ENCODE measurements around the gene ANKLE1. TPM values are rescaled to one million over a fixed set of nuclear protein-coding genes. Genes with fewer than 3 reads are reported as not detected.

The ANKLE1 gene
- 0.16 and 0.17 TPM in 2 replicates for total RNA-seq

GRCh38 chr19:17281391-17282304 is at the start of gene ANKLE1:
Gene ANKLE1 (plus strand): TSS chr19:17281901. CDS start chr19:17281921, 20 bp downstream.

GRCh38 chr19:17245535-17245984 is 36.1 kb upstream of the ANKLE1 start, which contains the start of gene NR2F6:
Gene NR2F6 (minus strand): TSS chr19:17245919. CDS start chr19:17245220, 699 bp downstream.

GRCh38 chr19:17264641-17264979 is 17.1 kb upstream of the ANKLE1 start, which contains the start of gene USHBP1:
Gene USHBP1 (minus strand): TSS chr19:17264745. CDS start chr19:17264299, 446 bp downstream.

GRCh38 chr19:17266975-17267788 is 14.5 kb upstream of the ANKLE1 start, which contains the start of gene BABAM1:
Gene BABAM1 (plus strand): TSS chr19:17267443. CDS start chr19:17268807, 1,364 bp downstream.

GRCh38 chr19:17303167-17303939 is 21.7 kb downstream of the ANKLE1 start, which contains the start of gene ABHD8:
Gene ABHD8 (minus strand): TSS chr19:17303425. CDS start chr19:17301616, 1,809 bp downstream.

GRCh38 chr19:17305517-17306284 is 24.0 kb downstream of the ANKLE1 start, which contains the start of gene MRPL34:
Gene MRPL34 (plus strand): TSS chr19:17305872. CDS start chr19:17305893, 21 bp downstream.

GRCh38 chr19:17309198-17309964 is 27.7 kb downstream of the ANKLE1 start, which contains the start of gene DDA1:
Gene DDA1 (plus strand): TSS chr19:17309563. CDS start chr19:17309655, 92 bp downstream.

GRCh38 chr19:17334414-17335409 is 53.0 kb downstream of the ANKLE1 start, which contains the start of gene ANO8:
Gene ANO8 (minus strand): TSS chr19:17334855. CDS start chr19:17334670, 185 bp downstream.

Other genes starting within 250 kb of the ANKLE1 start
- 0.79 and 0.94 TPM in 2 replicates for gene HAUS8, start 206.4 kb upstream of the ANKLE1 start, total RNA-seq
- gene MYO9B, start 206.1 kb upstream of the ANKLE1 start, total RNA-seq = 41.6 and 45.3 TPM in 2 replicates
- 26.0 and 39.9 TPM in 2 replicates for gene USE1, start 66.5 kb upstream of the ANKLE1 start, total RNA-seq
- gene OCEL1, start 55.7 kb upstream of the ANKLE1 start, total RNA-seq = 0.94 and 2.2 TPM in 2 replicates
- 22.4 and 24.0 TPM in 2 replicates for gene NR2F6, start 36.0 kb upstream of the ANKLE1 start, total RNA-seq
- gene USHBP1, start 17.2 kb upstream of the ANKLE1 start, total RNA-seq = not detected in 2 replicates
- gene BABAM1, start 14.5 kb upstream of the ANKLE1 start, total RNA-seq = 90.1 and 101 TPM in 2 replicates
- gene ABHD8, start 21.5 kb downstream of the ANKLE1 start, total RNA-seq = 8.7 and 10.6 TPM in 2 replicates
- gene MRPL34, start 24.0 kb downstream of the ANKLE1 start, total RNA-seq = 17.3 and 29.0 TPM in 2 replicates
- gene DDA1, start 27.7 kb downstream of the ANKLE1 start, total RNA-seq = 16.5 TPM in 2 replicates
- 2.2 and 3.9 TPM in 2 replicates for gene ANO8, start 53.0 kb downstream of the ANKLE1 start, total RNA-seq
- gene GTPBP3, start 55.7 kb downstream of the ANKLE1 start, total RNA-seq = 7.6 and 8.0 TPM in 2 replicates
- not detected in 2 replicates for gene PLVAP, start 95.4 kb downstream of the ANKLE1 start, total RNA-seq
- not detected in 2 replicates for gene CCDC194, start 112.3 kb downstream of the ANKLE1 start, total RNA-seq
- gene BST2, start 123.7 kb downstream of the ANKLE1 start, total RNA-seq = 0.60 and 2.8 TPM in 2 replicates
- gene MVB12A, start 138.1 kb downstream of the ANKLE1 start, total RNA-seq = 21.3 and 32.6 TPM in 2 replicates
- gene TMEM221, start 166.8 kb downstream of the ANKLE1 start, total RNA-seq = 0.09 and 0.16 TPM in 2 replicates
- not detected in 2 replicates for gene NXNL1, start 179.0 kb downstream of the ANKLE1 start, total RNA-seq
- gene SLC27A1, start 188.6 kb downstream of the ANKLE1 start, total RNA-seq = 17.8 and 28.9 TPM in 2 replicates
- 46.0 and 58.2 TPM in 2 replicates for gene PGLS, start 229.7 kb downstream of the ANKLE1 start, total RNA-seq

Measured in bronchial smooth muscle cell (primary cell).